Liver (tissue), 9 donors: Measurements from ENCODE around the gene KCNK13. TPM values are rescaled to one million over a fixed set of nuclear protein-coding genes. Genes with fewer than 3 reads are reported as not detected.

ENCODE experiments used
- DNase-seq: peaks from one replicate; pipeline ENCODE4 v3.0.0-alpha.2; 2017; ENCODE audit warnings: low spot score
- H3K27ac ChIP-seq, 2 donors: one replicate each; pipeline ENCODE4 v1.7.0; 2013; ENCODE audit warnings: inconsistent platforms in 2 of 2, low read length in 2 of 2, control low read depth in 1 of 2, low read depth in 1 of 2, mild to moderate bottlenecking in 1 of 2
- H3K27me3 ChIP-seq, 4 donors: one replicate each; pipeline versions ENCODE4 v1.6.1 to v1.7.0; 2013; ENCODE audit warnings: low read length in 3 of 4, inconsistent platforms in 1 of 4, mild to moderate bottlenecking in 1 of 4, moderate library complexity in 1 of 4; ENCODE audit not compliant: control insufficient read depth in 4 of 4, insufficient read depth in 4 of 4
- H3K36me3 ChIP-seq, 4 donors: one replicate each; pipeline versions ENCODE4 v1.6.1 to v1.7.0; 2013; ENCODE audit warnings: low read length in 3 of 4, mild to moderate bottlenecking in 3 of 4, low read depth in 1 of 4, moderate library complexity in 1 of 4; ENCODE audit not compliant: control insufficient read depth in 4 of 4, insufficient read depth in 3 of 4
- H3K4me1 ChIP-seq, 4 donors: one replicate each; pipeline versions ENCODE4 v1.6.1 to v1.7.0; 2013; ENCODE audit warnings: low read length in 3 of 4, mild to moderate bottlenecking in 3 of 4, moderate library complexity in 1 of 4; ENCODE audit not compliant: control insufficient read depth in 4 of 4, insufficient read depth in 4 of 4
- H3K4me3 ChIP-seq, 3 donors: one replicate each; pipeline versions ENCODE4 v1.6.1 to v1.7.0; 2013; ENCODE audit warnings: low read length in 3 of 3, control low read depth in 1 of 3, low read depth in 1 of 3, mild to moderate bottlenecking in 1 of 3
- H3K9ac ChIP-seq, 2 donors: one replicate each; pipeline ENCODE4 v1.7.0; 2013; ENCODE audit warnings: low read length in 2 of 2, mild to moderate bottlenecking in 2 of 2, moderate library complexity in 2 of 2, control low read depth in 1 of 2, low read depth in 1 of 2
- H3K9me3 ChIP-seq, 4 donors: one replicate each; pipeline versions ENCODE4 v1.6.1 to v1.7.0; 2013; ENCODE audit warnings: low read length in 3 of 4; ENCODE audit not compliant: control insufficient read depth in 4 of 4
- EGR1 ChIP-seq, 2 donors: IDR thresholded peaks; 2 replicates each; pipeline ENCODE4 v1.6.1; 2016 to 2018; ENCODE audit warnings: antibody characterized with exemption in 2 of 2, low read depth in 2 of 2
- FOXA1 ChIP-seq: IDR thresholded peaks from 2 replicates; pipeline ENCODE4 v1.6.1; 2016; ENCODE audit warnings: antibody characterized with exemption
- FOXA2 ChIP-seq: IDR thresholded peaks from 2 replicates; pipeline ENCODE4 v1.6.1; 2016; ENCODE audit warnings: antibody characterized with exemption
- GABPA ChIP-seq, 2 donors: IDR thresholded peaks in 1 of 2; conservative IDR thresholded peaks in 1 of 2; 2 replicates each; pipeline ENCODE4 v1.6.1; 2016; ENCODE audit warnings: antibody characterized with exemption in 2 of 2, mild to moderate bottlenecking in 1 of 2, moderate library complexity in 1 of 2
- HNF4A ChIP-seq, 2 donors: conservative IDR thresholded peaks; 2 replicates each; pipeline ENCODE4 v1.6.1; 2016; ENCODE audit warnings: antibody characterized with exemption in 2 of 2, mild to moderate bottlenecking in 2 of 2
- HNF4G ChIP-seq: IDR thresholded peaks from 2 replicates; pipeline ENCODE4 v1.6.1; 2016; ENCODE audit warnings: antibody characterized with exemption
- NR2F2 ChIP-seq: IDR thresholded peaks from 2 replicates; pipeline ENCODE4 v1.6.1; 2016; ENCODE audit warnings: antibody characterized with exemption
- RAD21 ChIP-seq, 2 donors: IDR thresholded peaks; 2 replicates each; pipeline ENCODE4 v1.6.1; 2016; ENCODE audit warnings: antibody characterized with exemption in 2 of 2, mild to moderate bottlenecking in 2 of 2
- RXRA ChIP-seq, 2 donors: IDR thresholded peaks; 2 replicates each; pipeline ENCODE4 v1.6.1; 2017 to 2018; ENCODE audit warnings: antibody characterized with exemption in 2 of 2, mild to moderate bottlenecking in 1 of 2
- TAF1 ChIP-seq: conservative IDR thresholded peaks from 2 replicates; pipeline ENCODE4 v1.6.1; 2016; ENCODE audit warnings: antibody characterized with exemption, mild to moderate bottlenecking
- YY1 ChIP-seq: IDR thresholded peaks from 2 replicates; pipeline ENCODE4 v1.6.1; 2016; ENCODE audit warnings: antibody characterized with exemption, mild to moderate bottlenecking
- WGBS: extraction: QIAGEN DNeasy Blood & Tissue Kit; methylation state at CpG from one replicate; pipeline ENCODE4 v1.1.7; 2013; 5-methylcytosine and 5-hydroxymethylcytosine counted together
- polyA plus RNA-seq, 2 donors: library from polyadenylated mRNA; stranded (reverse) in 1 of 2; unstranded in 1 of 2; fragments of 200-250 nt in 1 of 2; fragments of >200 nt in 1 of 2; fragmentation: Nextera tagmentation in 1 of 2; extraction: Ambion mirVana in 1 of 2; gene quantifications; one replicate each; pipeline versions ENCODE4 v1.2.1 to v1.2.3, GENCODE V29; 2013 to 2015
- total RNA-seq, 2 donors: library from RNA; depleted of rRNA; stranded (reverse); fragments of >200 nt; gene quantifications; one replicate each; pipeline ENCODE4 v1.2.3, GENCODE V29; 2014
- TF ChIP-seq, protein P1 (sequence below): IDR thresholded peaks from 2 replicates; pipeline ENCODE4 v1.6.1; 2016; ENCODE audit warnings: antibody characterized with exemption
- TF ChIP-seq, protein P2 (sequence below): fragments of 150-350 bp; IDR thresholded peaks from 2 replicates; pipeline ENCODE4 v1.5.1; 2017; ENCODE audit warnings: improper control_type of control experiment, low read depth, low read length; ENCODE audit not compliant: missing input control
- TF ChIP-seq, protein P3 (sequence below): IDR thresholded peaks from 2 replicates; pipeline ENCODE4 v1.6.1; 2016; ENCODE audit warnings: antibody characterized with exemption, mild to moderate bottlenecking
- TF ChIP-seq, protein P4 (sequence below): IDR thresholded peaks from 2 replicates; pipeline ENCODE4 v1.6.1; 2016; ENCODE audit warnings: antibody characterized with exemption
- TF ChIP-seq, protein P5 (sequence below): IDR thresholded peaks from 2 replicates; pipeline ENCODE4 v1.6.1; 2016; ENCODE audit warnings: antibody characterized with exemption
- donor health status: healthy.
- donor health status: healthy.
- donor health status: healthy.
- donor health status: healthy.
- donor health status: healthy.

Gene KCNK13
- total and polyA plus RNA-seq, 4 donors = 0.25 to 0.61 (median 0.38) TPM; not detected in 1

DNA sequence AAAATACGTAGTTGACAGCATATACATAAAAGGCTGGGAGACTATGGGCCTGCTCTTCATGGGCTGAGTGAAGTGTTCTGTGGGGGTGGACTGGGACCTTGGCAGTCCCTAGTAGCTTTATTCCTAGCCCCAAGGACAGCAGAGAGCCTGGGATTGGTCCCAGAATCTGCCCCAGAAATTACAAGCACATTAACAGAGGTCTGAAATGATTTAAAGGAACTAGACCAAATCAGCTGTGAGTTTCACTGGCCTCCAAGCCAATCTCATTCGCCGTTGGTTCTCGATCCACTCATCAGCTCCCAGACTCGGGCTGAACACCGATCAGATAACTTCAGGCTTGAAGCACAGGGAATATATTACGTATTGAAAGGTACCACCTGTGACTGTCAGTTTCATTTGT, 117.6 kb downstream of the KCNK13 start:
- no peak overlapping the region for H3K4me3 ChIP-seq
- no peak overlapping the region for H3K27ac ChIP-seq
- WGBS = 82% methylated on average over 7 of the region's 7 CpGs
- DNase-seq = no peak
- H3K27me3 ChIP-seq = no peaks in the 10 kb centered on the region
- no peaks in the 10 kb centered on the region for H3K36me3 ChIP-seq
- H3K9me3 ChIP-seq = no peaks in the 10 kb centered on the region
- H3K4me1 ChIP-seq = no peaks in the 10 kb centered on the region
- no peak overlapping the region for H3K9ac ChIP-seq
- TF ChIP-seq RAD21 (IDR thresholded peaks at IDR 0.05) (no peak), GABPA (IDR thresholded peaks at IDR 0.05 in 1 of 2, conservative IDR thresholded peaks at IDR 0.05 in 1 of 2) (no peak), TAF1 (no peak), RXRA (IDR thresholded peaks at IDR 0.05) (no peak), FOXA2 (no peak), FOXA1 (no peak), YY1 (no peak), EGR1 (IDR thresholded peaks at IDR 0.05; ENCODE audit: low read depth in 2 of 2) (no peak), HNF4G (no peak), NR2F2 (no peak), HNF4A (conservative IDR thresholded peaks at IDR 0.05) (no peak)
- TF ChIP-seq, protein P1, sequence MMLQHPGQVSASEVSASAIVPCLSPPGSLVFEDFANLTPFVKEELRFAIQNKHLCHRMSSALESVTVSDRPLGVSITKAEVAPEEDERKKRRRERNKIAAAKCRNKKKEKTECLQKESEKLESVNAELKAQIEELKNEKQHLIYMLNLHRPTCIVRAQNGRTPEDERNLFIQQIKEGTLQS = no peak
- TF ChIP-seq, protein P2, sequence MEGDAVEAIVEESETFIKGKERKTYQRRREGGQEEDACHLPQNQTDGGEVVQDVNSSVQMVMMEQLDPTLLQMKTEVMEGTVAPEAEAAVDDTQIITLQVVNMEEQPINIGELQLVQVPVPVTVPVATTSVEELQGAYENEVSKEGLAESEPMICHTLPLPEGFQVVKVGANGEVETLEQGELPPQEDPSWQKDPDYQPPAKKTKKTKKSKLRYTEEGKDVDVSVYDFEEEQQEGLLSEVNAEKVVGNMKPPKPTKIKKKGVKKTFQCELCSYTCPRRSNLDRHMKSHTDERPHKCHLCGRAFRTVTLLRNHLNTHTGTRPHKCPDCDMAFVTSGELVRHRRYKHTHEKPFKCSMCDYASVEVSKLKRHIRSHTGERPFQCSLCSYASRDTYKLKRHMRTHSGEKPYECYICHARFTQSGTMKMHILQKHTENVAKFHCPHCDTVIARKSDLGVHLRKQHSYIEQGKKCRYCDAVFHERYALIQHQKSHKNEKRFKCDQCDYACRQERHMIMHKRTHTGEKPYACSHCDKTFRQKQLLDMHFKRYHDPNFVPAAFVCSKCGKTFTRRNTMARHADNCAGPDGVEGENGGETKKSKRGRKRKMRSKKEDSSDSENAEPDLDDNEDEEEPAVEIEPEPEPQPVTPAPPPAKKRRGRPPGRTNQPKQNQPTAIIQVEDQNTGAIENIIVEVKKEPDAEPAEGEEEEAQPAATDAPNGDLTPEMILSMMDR = no peak
- TF ChIP-seq, protein P3, sequence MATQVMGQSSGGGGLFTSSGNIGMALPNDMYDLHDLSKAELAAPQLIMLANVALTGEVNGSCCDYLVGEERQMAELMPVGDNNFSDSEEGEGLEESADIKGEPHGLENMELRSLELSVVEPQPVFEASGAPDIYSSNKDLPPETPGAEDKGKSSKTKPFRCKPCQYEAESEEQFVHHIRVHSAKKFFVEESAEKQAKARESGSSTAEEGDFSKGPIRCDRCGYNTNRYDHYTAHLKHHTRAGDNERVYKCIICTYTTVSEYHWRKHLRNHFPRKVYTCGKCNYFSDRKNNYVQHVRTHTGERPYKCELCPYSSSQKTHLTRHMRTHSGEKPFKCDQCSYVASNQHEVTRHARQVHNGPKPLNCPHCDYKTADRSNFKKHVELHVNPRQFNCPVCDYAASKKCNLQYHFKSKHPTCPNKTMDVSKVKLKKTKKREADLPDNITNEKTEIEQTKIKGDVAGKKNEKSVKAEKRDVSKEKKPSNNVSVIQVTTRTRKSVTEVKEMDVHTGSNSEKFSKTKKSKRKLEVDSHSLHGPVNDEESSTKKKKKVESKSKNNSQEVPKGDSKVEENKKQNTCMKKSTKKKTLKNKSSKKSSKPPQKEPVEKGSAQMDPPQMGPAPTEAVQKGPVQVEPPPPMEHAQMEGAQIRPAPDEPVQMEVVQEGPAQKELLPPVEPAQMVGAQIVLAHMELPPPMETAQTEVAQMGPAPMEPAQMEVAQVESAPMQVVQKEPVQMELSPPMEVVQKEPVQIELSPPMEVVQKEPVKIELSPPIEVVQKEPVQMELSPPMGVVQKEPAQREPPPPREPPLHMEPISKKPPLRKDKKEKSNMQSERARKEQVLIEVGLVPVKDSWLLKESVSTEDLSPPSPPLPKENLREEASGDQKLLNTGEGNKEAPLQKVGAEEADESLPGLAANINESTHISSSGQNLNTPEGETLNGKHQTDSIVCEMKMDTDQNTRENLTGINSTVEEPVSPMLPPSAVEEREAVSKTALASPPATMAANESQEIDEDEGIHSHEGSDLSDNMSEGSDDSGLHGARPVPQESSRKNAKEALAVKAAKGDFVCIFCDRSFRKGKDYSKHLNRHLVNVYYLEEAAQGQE = no peak
- TF ChIP-seq, protein P4, sequence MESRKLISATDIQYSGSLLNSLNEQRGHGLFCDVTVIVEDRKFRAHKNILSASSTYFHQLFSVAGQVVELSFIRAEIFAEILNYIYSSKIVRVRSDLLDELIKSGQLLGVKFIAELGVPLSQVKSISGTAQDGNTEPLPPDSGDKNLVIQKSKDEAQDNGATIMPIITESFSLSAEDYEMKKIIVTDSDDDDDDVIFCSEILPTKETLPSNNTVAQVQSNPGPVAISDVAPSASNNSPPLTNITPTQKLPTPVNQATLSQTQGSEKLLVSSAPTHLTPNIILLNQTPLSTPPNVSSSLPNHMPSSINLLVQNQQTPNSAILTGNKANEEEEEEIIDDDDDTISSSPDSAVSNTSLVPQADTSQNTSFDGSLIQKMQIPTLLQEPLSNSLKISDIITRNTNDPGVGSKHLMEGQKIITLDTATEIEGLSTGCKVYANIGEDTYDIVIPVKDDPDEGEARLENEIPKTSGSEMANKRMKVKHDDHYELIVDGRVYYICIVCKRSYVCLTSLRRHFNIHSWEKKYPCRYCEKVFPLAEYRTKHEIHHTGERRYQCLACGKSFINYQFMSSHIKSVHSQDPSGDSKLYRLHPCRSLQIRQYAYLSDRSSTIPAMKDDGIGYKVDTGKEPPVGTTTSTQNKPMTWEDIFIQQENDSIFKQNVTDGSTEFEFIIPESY = no peak
- TF ChIP-seq, protein P5, sequence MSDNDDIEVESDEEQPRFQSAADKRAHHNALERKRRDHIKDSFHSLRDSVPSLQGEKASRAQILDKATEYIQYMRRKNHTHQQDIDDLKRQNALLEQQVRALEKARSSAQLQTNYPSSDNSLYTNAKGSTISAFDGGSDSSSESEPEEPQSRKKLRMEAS = no peak
